Measurements from ENCODE around the gene INS. TPM values are rescaled to one million over a fixed set of nuclear protein-coding genes. Genes with fewer than 3 reads are reported as not detected.
"Not testable (repeated sequence)": the region's sequence is repeated elsewhere in the genome, so short reads cannot be mapped to it uniquely, and the experiment has no call there.

Gene INS
- polyA plus RNA-seq, 1 donor from 2014 or later, result not detected

- peaks cover 33% of the 10 kb centered on the region for H3K27me3 Mint-ChIP-seq
- peaks cover 3% of the 10 kb centered on the region for H3K36me3 Mint-ChIP-seq
- H3K4me1 Mint-ChIP-seq, result peaks cover 0 to 2% (median 2%) of the 10 kb centered on the region in 3 donors
- H3K27ac Mint-ChIP-seq, result no peak overlapping the region
- H3K9me3 Mint-ChIP-seq, result peaks cover 1 to 5% (median 2%) of the 10 kb centered on the region in 3 donors
- H3K4me3 Mint-ChIP-seq, result no peak overlapping the region
Observed at GRCh38 chr11:2133241-2134021, 27.6 kb downstream of the INS start.

GRCh38 chr11:2132874-2133240, 28.2 kb downstream of the INS start:
- Mint-ChIP-seq H3K27ac (no peak overlapping the region), H3K4me3 (no peak overlapping the region), H3K27me3 (peaks cover 31% of the 10 kb centered on the region)

GRCh38 chr11:2132246-2132645, 28.8 kb downstream of the INS start:
- H3K27ac Mint-ChIP-seq, result no peak overlapping the region
- H3K4me3 Mint-ChIP-seq, result no peak overlapping the region
- peaks cover 3% of the 10 kb centered on the region for H3K36me3 Mint-ChIP-seq
- H3K9me3 Mint-ChIP-seq, result peaks cover 1 to 5% (median 2%) of the 10 kb centered on the region in 3 donors
- peaks cover 28% of the 10 kb centered on the region for H3K27me3 Mint-ChIP-seq
- peaks cover 0 to 2% (median 0%) of the 10 kb centered on the region in 3 donors for H3K4me1 Mint-ChIP-seq

More at GRCh38 chr11:2132874-2133240, 28.2 kb downstream of the INS start:
- Mint-ChIP-seq H3K4me1 (peaks cover 0 to 1% (median 0%) of the 10 kb centered on the region in 3 donors), H3K36me3 (peaks cover 3% of the 10 kb centered on the region), H3K9me3 (peaks cover 1 to 5% (median 2%) of the 10 kb centered on the region in 3 donors)

- H3K4me1 Mint-ChIP-seq, result peaks cover 0 to 2% (median 0%) of the 10 kb centered on the region in 3 donors
- peaks cover 28% of the 10 kb centered on the region for H3K27me3 Mint-ChIP-seq
- H3K9me3 Mint-ChIP-seq, result peaks cover 1 to 5% (median 2%) of the 10 kb centered on the region in 3 donors
- H3K4me3 Mint-ChIP-seq, result no peak overlapping the region
- H3K27ac Mint-ChIP-seq, result no peak overlapping the region
- H3K36me3 Mint-ChIP-seq, result peaks cover 3% of the 10 kb centered on the region
Observed at GRCh38 chr11:2131371-2132236, 29.4 kb downstream of the INS start.

GRCh38 chr11:2130881-2131352, 30.1 kb downstream of the INS start:
- Mint-ChIP-seq H3K9me3 (peaks cover 1 to 5% (median 2%) of the 10 kb centered on the region in 3 donors), H3K27ac (no peak overlapping the region), H3K36me3 (peaks cover 3% of the 10 kb centered on the region), H3K4me3 (no peak overlapping the region), H3K4me1 (peaks cover 0 to 2% (median 0%) of the 10 kb centered on the region in 3 donors), H3K27me3 (peaks cover 22% of the 10 kb centered on the region)

- no peak overlapping the region for H3K27ac Mint-ChIP-seq
- H3K27me3 Mint-ChIP-seq, result peaks cover 14% of the 10 kb centered on the region
- H3K4me1 Mint-ChIP-seq, result peaks cover 0 to 2% (median 0%) of the 10 kb centered on the region in 3 donors
- H3K36me3 Mint-ChIP-seq, result peaks cover 3% of the 10 kb centered on the region
- H3K4me3 Mint-ChIP-seq, result no peak overlapping the region
- H3K9me3 Mint-ChIP-seq, result peaks cover 1 to 5% (median 2%) of the 10 kb centered on the region in 3 donors
Observed at GRCh38 chr11:2129699-2130366, 31.2 kb downstream of the INS start.

- Mint-ChIP-seq H3K36me3 (peaks cover 3% of the 10 kb centered on the region), H3K9me3 (peaks cover 1 to 5% (median 2%) of the 10 kb centered on the region in 3 donors), H3K27me3 (peaks cover 11% of the 10 kb centered on the region)
Observed at GRCh38 chr11:2129308-2129698, 31.7 kb downstream of the INS start.

GRCh38 chr11:2128511-2129307, 32.3 kb downstream of the INS start:
- peaks cover 3% of the 10 kb centered on the region for H3K36me3 Mint-ChIP-seq
- peaks cover 0 to 2% (median 0%) of the 10 kb centered on the region in 3 donors for H3K4me1 Mint-ChIP-seq
- H3K27me3 Mint-ChIP-seq, result peaks cover 9% of the 10 kb centered on the region
- H3K9me3 Mint-ChIP-seq, result peaks cover 1 to 5% (median 2%) of the 10 kb centered on the region in 3 donors
- no peak overlapping the region for H3K4me3 Mint-ChIP-seq
- H3K27ac Mint-ChIP-seq, result peak overlapping the region in 1 of 3 donors; percentile 62

More at GRCh38 chr11:2129308-2129698, 31.7 kb downstream of the INS start:
- H3K4me3 Mint-ChIP-seq, result no peak overlapping the region
- peaks cover 0 to 2% (median 0%) of the 10 kb centered on the region in 3 donors for H3K4me1 Mint-ChIP-seq
- H3K27ac Mint-ChIP-seq, result no peak overlapping the region

- Mint-ChIP-seq H3K4me3 (no peak overlapping the region), H3K27me3 (peaks cover 5% of the 10 kb centered on the region), H3K27ac (no peak overlapping the region), H3K4me1 (peaks cover 0 to 2% (median 0%) of the 10 kb centered on the region in 3 donors), H3K9me3 (peaks cover 1 to 5% (median 2%) of the 10 kb centered on the region in 3 donors), H3K36me3 (peaks cover 3% of the 10 kb centered on the region)
Observed at GRCh38 chr11:2128130-2128510, 32.9 kb downstream of the INS start.

GRCh38 chr11:2127482-2128129, 33.4 kb downstream of the INS start:
- H3K4me1 Mint-ChIP-seq, result peaks cover 0 to 2% (median 0%) of the 10 kb centered on the region in 3 donors
- no peak overlapping the region for H3K27ac Mint-ChIP-seq
- peak overlapping the region in 1 of 4 donors; percentile 73 for H3K4me3 Mint-ChIP-seq
- H3K9me3 Mint-ChIP-seq, result peaks cover 1 to 5% (median 2%) of the 10 kb centered on the region in 3 donors
- H3K36me3 Mint-ChIP-seq, result peaks cover 3% of the 10 kb centered on the region
- H3K27me3 Mint-ChIP-seq, result peaks cover under 1% of the 10 kb centered on the region

- Mint-ChIP-seq H3K4me3 (no peak overlapping the region), H3K9me3 (peaks cover 0 to 5% (median 1%) of the 10 kb centered on the region in 3 donors), H3K36me3 (peaks cover 4% of the 10 kb centered on the region), H3K27ac (no peak overlapping the region), H3K27me3 (no peaks in the 10 kb centered on the region), H3K4me1 (peaks cover 0 to 2% (median 0%) of the 10 kb centered on the region in 3 donors)
Observed at GRCh38 chr11:2126520-2127085, 34.4 kb downstream of the INS start.

GRCh38 chr11:2124736-2125484, 36.1 kb downstream of the INS start:
- H3K9me3 Mint-ChIP-seq, H3K4me3 Mint-ChIP-seq, H3K27me3 Mint-ChIP-seq, H3K36me3 Mint-ChIP-seq, H3K4me1 Mint-ChIP-seq: not testable (repeated sequence)
- H3K27ac Mint-ChIP-seq, result peak overlapping the region in 1 of 3 donors; percentile 11

GRCh38 chr11:2123628-2123960, 37.4 kb downstream of the INS start:
- Mint-ChIP-seq H3K4me3 (peak overlapping the region in 1 of 4 donors; percentile 25), H3K36me3 (peaks cover 1% of the 10 kb centered on the region), H3K4me1 (peaks cover 0 to 2% (median 0%) of the 10 kb centered on the region in 3 donors), H3K27me3 (peaks cover 12% of the 10 kb centered on the region), H3K9me3 (no peaks in the 10 kb centered on the region), H3K27ac (no peak overlapping the region)

All from IgD-negative memory B cell (primary cell).